K562 (cell line): ENCODE results near the gene UBXN4. TPM values are rescaled to one million over a fixed set of nuclear protein-coding genes. Genes with fewer than 3 reads are reported as not detected.

Source experiments
- ATF3 ChIP-seq, 2 experiments: fragments of 450-650 bp in 1 of 2; sonication (generic) in 1 of 2; formaldehyde crosslinking in 1 of 2; IDR thresholded peaks in 1 of 2; conservative IDR thresholded peaks in 1 of 2; 2 replicates each; pipeline versions ENCODE4 v1.6.1 to v1.8.1; 2016 to 2023; ENCODE audit warnings: mild to moderate bottlenecking in 2 of 2, moderate library complexity in 2 of 2, inconsistent platforms in 1 of 2, missing genetic modification reagents in 1 of 2
- BCLAF1 ChIP-seq, 2 experiments: fragments of 450-650 bp in 1 of 2; IDR thresholded peaks; 2 replicates each; pipeline ENCODE4 v1.6.1; 2011 to 2017; ENCODE audit warnings: low read depth in 2 of 2, antibody characterized with exemption in 1 of 2, borderline replicate concordance in 1 of 2, low read length in 1 of 2, mild to moderate bottlenecking in 1 of 2, mixed read lengths in 1 of 2; ENCODE audit not compliant: control insufficient read depth in 1 of 2
- CREB1 ChIP-seq, 2 experiments: sonication (generic) in 1 of 2; formaldehyde crosslinking in 1 of 2; IDR thresholded peaks; 2 replicates each; pipeline versions ENCODE4 v1.6.1 to v1.8.0; 2012 to 2022; ENCODE audit warnings: inconsistent platforms in 1 of 2, mild to moderate bottlenecking in 1 of 2, missing genetic modification reagents in 1 of 2, moderate library complexity in 1 of 2
- EGR1 ChIP-seq: fragments of 450-650 bp; conservative IDR thresholded peaks from 2 replicates; pipeline ENCODE4 v1.6.1; 2017; ENCODE audit warnings: mild to moderate bottlenecking
- EP300 ChIP-seq: IDR thresholded peaks from 2 replicates; pipeline ENCODE4 v1.6.1; 2012; ENCODE audit warnings: low read length, improper control_type of control experiment
- EP400 ChIP-seq: fragments of 450-650 bp; IDR thresholded peaks from 2 replicates; pipeline ENCODE4 v1.6.1; 2017; ENCODE audit warnings: antibody characterized with exemption, mild to moderate bottlenecking, moderate library complexity
- ETV6 ChIP-seq, 3 experiments: fragments of 150-350 bp in 1 of 3; sonication (generic) in 1 of 3; formaldehyde crosslinking in 1 of 3; IDR thresholded peaks; 2 replicates each; pipeline versions ENCODE4 v1.6.1 to v1.8.0; 2014 to 2022; ENCODE audit warnings: borderline replicate concordance in 2 of 3, low read depth in 2 of 3, antibody characterized with exemption in 1 of 3, low read length in 1 of 3, mild to moderate bottlenecking in 1 of 3, missing genetic modification reagents in 1 of 3
- KDM5B ChIP-seq: fragments of 200-600 bp; sonication (generic); IDR thresholded peaks from 2 replicates; pipeline ENCODE4 v1.6.1; 2012; ENCODE audit warnings: low read depth, mild to moderate bottlenecking, moderate library complexity, low read length, control low read depth, inconsistent platforms; ENCODE audit not compliant: insufficient replicate concordance
- L3MBTL2 ChIP-seq: fragments of 450-650 bp; IDR thresholded peaks from 2 replicates; pipeline ENCODE4 v1.6.1; 2016; ENCODE audit warnings: mild to moderate bottlenecking, moderate library complexity
- LEF1 ChIP-seq: fragments of 450-650 bp; IDR thresholded peaks from 2 replicates; pipeline ENCODE4 v1.6.1; 2016; ENCODE audit warnings: mild to moderate bottlenecking
- MYC ChIP-seq, 2 experiments: fragments of 250-450 bp in 1 of 2; sonication (Bioruptor Pico) in 1 of 2; IDR thresholded peaks; 2 replicates each; pipeline versions ENCODE4 v1.5.1 to v1.6.1; 2012 to 2021; ENCODE audit warnings: low read depth in 2 of 2, borderline replicate concordance in 1 of 2, improper control_type of control experiment in 1 of 2, low read length in 1 of 2, mild to moderate bottlenecking in 1 of 2, moderate library complexity in 1 of 2
- NR0B1 ChIP-seq: fragments of 450-650 bp; IDR thresholded peaks from one replicate; pipeline ENCODE4 v1.6.1; 2018; ENCODE audit warnings: mild to moderate bottlenecking, moderate library complexity; ENCODE audit not compliant: partially characterized antibody
- POU5F1 ChIP-seq: fragments of 150-350 bp; IDR thresholded peaks from 2 replicates; pipeline ENCODE4 v1.6.1; 2014; ENCODE audit warnings: borderline replicate concordance, low read length, low read depth, mild to moderate bottlenecking; ENCODE audit not compliant: partially characterized antibody
- RAD21 ChIP-seq, 2 experiments: fragments of 250-450 bp in 1 of 2; fragments of 450-650 bp in 1 of 2; sonication (Bioruptor Pico) in 1 of 2; formaldehyde crosslinking in 1 of 2; IDR thresholded peaks in 1 of 2; conservative IDR thresholded peaks in 1 of 2; 2 replicates each; pipeline versions ENCODE4 v1.4.0 to v1.8.0; 2020 to 2022; ENCODE audit warnings: mild to moderate bottlenecking in 2 of 2, moderate library complexity in 1 of 2
- RB1 ChIP-seq: fragments of 450-650 bp; IDR thresholded peaks from 2 replicates; pipeline ENCODE4 v1.6.1; 2017; ENCODE audit warnings: low read depth, mild to moderate bottlenecking
- ZNF384 ChIP-seq: IDR thresholded peaks from 2 replicates; pipeline ENCODE4 v1.6.1; 2012; ENCODE audit warnings: low read depth, low read length, improper control_type of control experiment
- polyA plus RNA-seq, 8 experiments: library from polyadenylated mRNA; depleted of rRNA in 4 of 8; stranded (reverse) in 5 of 8; unstranded in 3 of 8; fragments of >200 nt; fragmentation: Nextera tagmentation in 2 of 8; fragmentation: Illumina TruSeq in 1 of 8; extraction: Ambion mirVana in 2 of 8; extraction: Trizol in 1 of 8; gene quantifications; 2 replicates each; pipeline versions ENCODE4 v1.2.1 to v1.2.3, GENCODE V29; 2011 to 2014; ENCODE audit warnings: inconsistent platforms in 1 of 8, missing spikeins in 1 of 8
- total RNA-seq, 7 experiments: library from RNA; depleted of rRNA in 6 of 7; stranded (reverse); fragments of >200 nt in 6 of 7; fragmentation: Illumina TruSeq in 2 of 7; extraction: Trizol in 2 of 7; gene quantifications; 2 replicates each; pipeline versions ENCODE4 v1.2.1 to v1.2.3, GENCODE V29; 2011 to 2021; ENCODE audit warnings: low replicate concordance in 1 of 7

UBXN4 gene
- total and polyA plus RNA-seq, 9 of the 15 experiments (the other 6 are each of a cell fraction or from before 2014, with no cell fraction given): 30.4 to 127 (median 55.3) TPM

- peak; percentile 56; the same call in 1 of the 2 replicates for TF ChIP-seq EP400
- TF ChIP-seq EP300: no peak
- no peak for TF ChIP-seq CREB1 (IDR thresholded peaks at IDR 0.05)
- 0 out of 2 replicates have a peak, but pooled peaks have one; percentile 28 for TF ChIP-seq CREB1 (CRISPR knock-in tag; IDR thresholded peaks at IDR 0.05)
- no peak for TF ChIP-seq BCLAF1 (IDR thresholded peaks at IDR 0.05; ENCODE audit: borderline replicate concordance in 1 of 2, control insufficient read depth in 1 of 2, low read depth in 2 of 2, low read length in 1 of 2)
- TF ChIP-seq LEF1: peak; percentile 66
- no peak for TF ChIP-seq KDM5B
- TF ChIP-seq MYC (IDR thresholded peaks at IDR 0.05; ENCODE audit: low read depth, low read length): peak; percentile 72
- TF ChIP-seq MYC (CRISPR knock-in tag; IDR thresholded peaks at IDR 0.05; ENCODE audit: borderline replicate concordance, low read depth): no peak
- peak; percentile 78 for TF ChIP-seq EGR1
- peak; percentile 48 to 77 for TF ChIP-seq RAD21 (CRISPR knock-in tag; conservative IDR thresholded peaks at IDR 0.05 in 1 of 2, IDR thresholded peaks at IDR 0.05 in 1 of 2)
- TF ChIP-seq ATF3 (IDR thresholded peaks at IDR 0.05): peak; percentile 91
- TF ChIP-seq ATF3 (CRISPR knock-in tag; conservative IDR thresholded peaks at IDR 0.05): no peak
- no peak for TF ChIP-seq POU5F1
- no peak for TF ChIP-seq NR0B1
- TF ChIP-seq ETV6 (IDR thresholded peaks at IDR 0.05; ENCODE audit: borderline replicate concordance in 1 of 2, low read depth in 2 of 2, low read length in 1 of 2): no peak
- TF ChIP-seq ETV6 (CRISPR knock-in tag; IDR thresholded peaks at IDR 0.05; ENCODE audit: borderline replicate concordance): no peak
- TF ChIP-seq ZNF384: 0 out of 2 replicates have a peak, but pooled peaks have one; percentile 19
- TF ChIP-seq RB1: 0 out of 2 replicates have a peak, but pooled peaks have one; percentile 34
- peak; percentile 32; the same call in 1 of the 2 replicates for TF ChIP-seq L3MBTL2
Measured at GRCh38 chr2:135797497-135798274, 56.0 kb downstream of the UBXN4 start (continued).
